H1 (cell line): ENCODE measurements around the gene CEP78. TPM values are rescaled to one million over a fixed set of nuclear protein-coding genes. Genes with fewer than 3 reads are reported as not detected.

Experiments
- CTCF ChIA-PET: fragments of 300-600 bp; sonication (Branson Sonifier 250); formaldehyde crosslinking; loops from one replicate; lab custom pipeline; 2021; ENCODE audit not compliant: partially characterized antibody; lab: Charles Lee
- POLR2A ChIA-PET: fragments of 300-600 bp; sonication (Branson Sonifier 250); formaldehyde crosslinking; loops from one replicate; lab custom pipeline; 2021; ENCODE audit warnings: inconsistent platforms; ENCODE audit not compliant: partially characterized antibody; lab: Charles Lee
- DNase-seq, 2 experiments: peaks; one replicate each; pipeline versions ENCODE4 v3.0.0 to v3.0.0-alpha.2; 2010 to 2022; ENCODE audit warnings: low spot score in 2 of 2, low read depth in 1 of 2, mixed read lengths in 1 of 2
- FAIRE-seq: peaks from 2 replicates; lab custom pipeline; 2011; peaks lifted over from hg19 to GRCh38; lab: Jason Lieb, UNC
- H2AFZ ChIP-seq: 2 replicates; pipeline ENCODE4 v1.8.1; 2012; ENCODE audit warnings: low read length, inconsistent platforms
- H2AK5ac ChIP-seq: 2 replicates; pipeline ENCODE4 v1.6.1; 2013; ENCODE audit warnings: low read depth, low read length
- H2BK120ac ChIP-seq: replicated peaks from 2 replicates; pipeline ENCODE3; 2013; ENCODE audit warnings: low read depth, low read length, inconsistent platforms
- H2BK12ac ChIP-seq: 2 replicates; pipeline ENCODE4 v1.6.1; 2013; ENCODE audit warnings: low read depth, low read length
- H2BK15ac ChIP-seq: 2 replicates; pipeline ENCODE4 v1.6.1; 2013; ENCODE audit warnings: low read length
- H2BK20ac ChIP-seq: 2 replicates; pipeline ENCODE4 v1.6.1; 2013; ENCODE audit warnings: low read length
- H2BK5ac ChIP-seq: 2 replicates; pipeline ENCODE4 v1.6.1; 2013; ENCODE audit warnings: low read depth, low read length
- H3K14ac ChIP-seq: 2 replicates; pipeline ENCODE4 v1.6.1; 2013; ENCODE audit warnings: inconsistent platforms; ENCODE audit not compliant: insufficient read length
- H3K18ac ChIP-seq: 2 replicates; pipeline ENCODE4 v1.6.1; 2013; ENCODE audit warnings: low read length; ENCODE audit errors: extremely low read depth
- H3K23ac ChIP-seq: 2 replicates; pipeline ENCODE4 v1.6.1; 2013; ENCODE audit warnings: inconsistent platforms; ENCODE audit not compliant: insufficient read length
- H3K23me2 ChIP-seq: 2 replicates; pipeline ENCODE4 v1.6.1; 2013; ENCODE audit warnings: low read depth, low read length
- H3K27ac ChIP-seq: 2 replicates; pipeline ENCODE4 v1.6.1; 2011; ENCODE audit warnings: low read depth, low read length, inconsistent platforms
- H3K27me3 ChIP-seq, 4 experiments: replicated peaks in 1 of 4; 1 replicate in 1 of 4; 2 replicates in 3 of 4; pipeline versions ENCODE4 v1.6.1 to v1.8.1; 2011 to 2013; ENCODE audit warnings: low read length in 3 of 4, mild to moderate bottlenecking in 3 of 4, inconsistent platforms in 2 of 4, mixed read lengths in 2 of 4, moderate library complexity in 1 of 4; ENCODE audit not compliant: control insufficient read depth in 3 of 4, insufficient read depth in 3 of 4; ENCODE audit errors: extremely low read depth in 1 of 4
- H3K36me3 ChIP-seq, 4 experiments: 2 replicates each; pipeline versions ENCODE4 v1.6.1 to v1.8.1; 2011 to 2013; ENCODE audit warnings: mild to moderate bottlenecking in 4 of 4, low read length in 3 of 4, moderate library complexity in 2 of 4, control low read depth in 1 of 4, inconsistent platforms in 1 of 4; ENCODE audit not compliant: insufficient read depth in 4 of 4, control insufficient read depth in 2 of 4
- H3K4ac ChIP-seq: replicated peaks from 2 replicates; pipeline ENCODE3; 2013; ENCODE audit warnings: low read length, low read depth, mixed read lengths, inconsistent platforms; ENCODE audit not compliant: insufficient read length
- H3K4me1 ChIP-seq, 4 experiments: replicated peaks in 1 of 4; 1 replicate in 1 of 4; 2 replicates in 3 of 4; pipeline versions ENCODE4 v1.6.1 to v1.8.1; 2011 to 2013; ENCODE audit warnings: low read length in 3 of 4, inconsistent platforms in 2 of 4, mixed read lengths in 1 of 4; ENCODE audit not compliant: insufficient read depth in 4 of 4, control insufficient read depth in 3 of 4
- H3K4me2 ChIP-seq, 2 experiments: 2 replicates each; pipeline versions ENCODE4 v1.6.1 to v1.8.1; 2011 to 2013; ENCODE audit warnings: low read depth in 2 of 2, low read length in 2 of 2, control low read depth in 1 of 2, inconsistent platforms in 1 of 2, mild to moderate bottlenecking in 1 of 2; ENCODE audit not compliant: insufficient read depth in 1 of 2
- H3K4me3 ChIP-seq, 4 experiments: fragments of 200-600, 300-600 bp in 1 of 4; sonication (generic), shearing (Covaris generic), sonication (Bioruptor Twin) in 1 of 4; 2 replicates each; pipeline versions ENCODE4 v1.5.1 to v1.8.1; 2011 to 2016; ENCODE audit warnings: low read length in 4 of 4, low read depth in 3 of 4, control low read depth in 2 of 4, inconsistent platforms in 2 of 4, mild to moderate bottlenecking in 2 of 4, mixed read lengths in 1 of 4, moderate library complexity in 1 of 4; ENCODE audit not compliant: insufficient read depth in 2 of 4; ENCODE audit errors: extremely low read depth in 1 of 4
- H3K56ac ChIP-seq: replicated peaks from 2 replicates; pipeline ENCODE3; 2013; ENCODE audit warnings: low read depth, mild to moderate bottlenecking, mixed read lengths, low read length, inconsistent platforms; ENCODE audit not compliant: insufficient read length
- H3K79me1 ChIP-seq: 2 replicates; pipeline ENCODE4 v1.6.1; 2013; ENCODE audit warnings: low read depth, low read length, control low read depth
- H3K79me2 ChIP-seq, 2 experiments: 2 replicates each; pipeline versions ENCODE4 v1.6.1 to v1.8.1; 2012 to 2013; ENCODE audit warnings: low read length in 2 of 2, mild to moderate bottlenecking in 2 of 2, inconsistent platforms in 1 of 2; ENCODE audit not compliant: insufficient read depth in 2 of 2, control insufficient read depth in 1 of 2
- H3K9ac ChIP-seq, 4 experiments: replicated peaks in 1 of 4; 1 replicate in 1 of 4; 2 replicates in 3 of 4; pipeline versions ENCODE4 v1.6.1 to v1.8.1; 2011 to 2013; ENCODE audit warnings: low read depth in 3 of 4, low read length in 3 of 4, control low read depth in 2 of 4, mild to moderate bottlenecking in 2 of 4, moderate library complexity in 2 of 4, inconsistent platforms in 1 of 4; ENCODE audit errors: extremely low read depth in 1 of 4
- H3K9me3 ChIP-seq, 2 experiments: 2 replicates each; pipeline versions ENCODE4 v1.6.1 to v1.8.1; 2012 to 2013; ENCODE audit warnings: mild to moderate bottlenecking in 2 of 2, moderate library complexity in 2 of 2, control low read depth in 1 of 2, inconsistent platforms in 1 of 2, low read depth in 1 of 2, low read length in 1 of 2, mixed read lengths in 1 of 2; ENCODE audit not compliant: insufficient read depth in 2 of 2
- H4K20me1 ChIP-seq, 2 experiments: replicated peaks in 1 of 2; 2 replicates each; pipeline versions ENCODE3 to v1.8.1; 2011 to 2013; ENCODE audit warnings: inconsistent platforms in 2 of 2, low read length in 2 of 2, mild to moderate bottlenecking in 1 of 2; ENCODE audit not compliant: insufficient read depth in 2 of 2, control insufficient read depth in 1 of 2
- H4K5ac ChIP-seq: 2 replicates; pipeline ENCODE4 v1.6.1; 2013; ENCODE audit warnings: low read length, low read depth, mixed read lengths, inconsistent platforms; ENCODE audit not compliant: insufficient read length
- H4K8ac ChIP-seq: 2 replicates; pipeline ENCODE4 v1.8.0; 2013; ENCODE audit warnings: mild to moderate bottlenecking, moderate library complexity, low read length, inconsistent platforms; ENCODE audit not compliant: insufficient read depth; ENCODE audit errors: extremely low read depth
- H4K91ac ChIP-seq: replicated peaks from 2 replicates; pipeline ENCODE3; 2013; ENCODE audit warnings: low read length, mixed read lengths, inconsistent platforms; ENCODE audit not compliant: insufficient read length
- POLR2AphosphoS5 ChIP-seq: IDR thresholded peaks from 2 replicates; pipeline ENCODE4 v1.6.1; 2011; ENCODE audit warnings: low read depth, low read length
- SIX5 ChIP-seq: IDR thresholded peaks from 2 replicates; pipeline ENCODE4 v1.6.1; 2011; ENCODE audit warnings: mild to moderate bottlenecking, low read depth, low read length
- WGBS, 2 experiments: shearing (Covaris generic) in 1 of 2; methylation state at CpG; one replicate each; pipeline versions ENCODE4 v1.1.6 to v1.1.7; 2013 to 2015; ENCODE audit warnings: low lambda C conversion rate in 2 of 2, mixed read lengths in 2 of 2, inconsistent platforms in 1 of 2, low coverage in 1 of 2, missing lambda C conversion rate in 1 of 2; ENCODE audit not compliant: insufficient replicate concordance in 2 of 2, insufficient coverage in 1 of 2, insufficient read length in 1 of 2; ENCODE audit errors: extremely low coverage in 1 of 2, missing lambda C conversion rate in 1 of 2; 5-methylcytosine and 5-hydroxymethylcytosine counted together
- polyA plus RNA-seq, 7 experiments: library from polyadenylated mRNA; depleted of rRNA in 3 of 7; stranded (reverse) in 5 of 7; unstranded in 2 of 7; fragments of >200 nt in 5 of 7; fragments of 200-250 nt in 2 of 7; gene quantifications; 1 replicate in 5 of 7; 2 replicates in 1 of 7; 4 replicates in 1 of 7; pipeline versions ENCODE4 v1.2.1 to v1.2.3, GENCODE V29; 2011 to 2013; ENCODE audit warnings: missing spikeins in 2 of 7, mixed read lengths in 2 of 7
- total RNA-seq: library from RNA; stranded (reverse); fragmentation: NEBNext Ultra II Directional; extraction: Animal tissue kit (Norgen Biotek cat#: 25700); gene quantifications from 2 replicates; pipeline ENCODE4 v1.2.1, GENCODE V29; 2021

CEP78 gene
- total and polyA plus RNA-seq, 2 of the 8 experiments (the other 6 are each of a cell fraction or from before 2014, with no cell fraction given) = 10.3 to 40.9 TPM

- Histone ChIP-seq H3K4me2 (no peak overlapping the region), H4K91ac (no peak overlapping the region), H3K23me2 (no peaks in the 10 kb centered on the region), H3K79me1 (peaks cover 7% of the 10 kb centered on the region), H4K5ac (no peak overlapping the region), H2BK12ac (no peak overlapping the region), H3K23ac (no peak overlapping the region), H2BK120ac (no peak overlapping the region), H3K56ac (no peak overlapping the region), H3K9me3 (no peaks in the 10 kb centered on the region; a peak in 1 of 4 replicates), H3K79me2 (peaks cover 0 to 76% of the 10 kb centered on the region in 2 experiments; a peak in 2 of 4 replicates), H3K4ac (no peak overlapping the region), H4K8ac (no peak overlapping the region), H3K36me3 (peaks cover 39 to 100% (median 79%) of the 10 kb centered on the region in 4 experiments), H2AFZ (no peak overlapping the region), H3K27me3 (no peaks in the 10 kb centered on the region), H3K4me3 (no peak overlapping the region), H2AK5ac (no peak overlapping the region), H3K18ac (no peak overlapping the region), H2BK15ac (no peak overlapping the region), H3K4me1 (no peaks in the 10 kb centered on the region), H3K9ac (no peak overlapping the region; a peak in 1 of 7 replicates), H2BK5ac (no peak overlapping the region; the same call in 1 of the 2 replicates), H4K20me1 (peaks cover 24 to 28% of the 10 kb centered on the region in 2 experiments), H2BK20ac (no peak overlapping the region), H3K14ac (no peak overlapping the region), H3K27ac (no peak overlapping the region)
- FAIRE-seq (no peak), DNase-seq (no peak)
- WGBS, 2 experiments = 93% methylated on average over 5 of the region's 5 CpGs; no CpG with 5 or more reads in 1 of the 2 experiments
- TF ChIP-seq SIX5 (no peak), POLR2AphosphoS5 (peak; percentile 75; the same call in 1 of the 2 replicates)
- CTCF ChIA-PET = interaction anchor here (0.9 kb wide), 1 partner anchor 51 kb away, joined by 3 read pairs; no protein-coding TSS in a partner anchor
- POLR2A ChIA-PET = interaction anchor here (0.8 to 27.8 kb wide), 10 partner anchors 8 to 183 kb away, joined by 3 to 936 read pairs (median 4); partner anchors contain the start of genes CEP78 and PSAT1
Measured at GRCh38 chr9:78311075-78311474, 75.2 kb downstream of the CEP78 start.
